Mesenchymal stem cell (in vitro differentiated cells and primary cell): Measurements from ENCODE around the gene SAMD11.
"Not testable (repeated sequence)": the region's sequence is repeated elsewhere in the genome, so short reads cannot be mapped to it uniquely, and the experiment has no call there.

Experiments
- DNase-seq: peaks from one replicate; pipeline ENCODE4 v3.0.0-alpha.2; 2013
- H2AFZ ChIP-seq: one replicate; pipeline ENCODE4 v1.6.1; 2013; ENCODE audit warnings: low read depth, mild to moderate bottlenecking, control low read depth, inconsistent platforms, low read length, moderate library complexity
- H2AK5ac ChIP-seq: 2 replicates; pipeline ENCODE4 v1.6.1; 2013; ENCODE audit warnings: low read length, moderate library complexity, mild to moderate bottlenecking, inconsistent platforms; ENCODE audit not compliant: severe bottlenecking
- H2BK120ac ChIP-seq: one replicate; pipeline ENCODE4 v1.6.1; 2013; ENCODE audit warnings: low read depth, mild to moderate bottlenecking, inconsistent platforms, low read length, moderate library complexity
- H2BK12ac ChIP-seq, 2 experiments: one replicate each; pipeline ENCODE4 v1.6.1; 2013; ENCODE audit warnings: inconsistent platforms in 2 of 2, low read length in 2 of 2, mild to moderate bottlenecking in 2 of 2, moderate library complexity in 2 of 2, control low read depth in 1 of 2
- H2BK15ac ChIP-seq: one replicate; pipeline ENCODE4 v1.6.1; 2013; ENCODE audit warnings: mild to moderate bottlenecking, low read depth, inconsistent platforms; ENCODE audit not compliant: poor library complexity, severe bottlenecking
- H2BK5ac ChIP-seq: 2 replicates; pipeline ENCODE4 v1.6.1; 2013; ENCODE audit warnings: low read depth, mild to moderate bottlenecking, low read length, control low read depth, inconsistent platforms; ENCODE audit not compliant: poor library complexity, severe bottlenecking
- H3K14ac ChIP-seq, 2 experiments: one replicate each; pipeline ENCODE4 v1.6.1; 2013; ENCODE audit warnings: inconsistent platforms in 2 of 2, low read length in 2 of 2, control low read depth in 1 of 2, mild to moderate bottlenecking in 1 of 2, moderate library complexity in 1 of 2
- H3K18ac ChIP-seq, 2 experiments: one replicate each; pipeline ENCODE4 v1.6.1; 2013; ENCODE audit warnings: inconsistent platforms in 2 of 2, low read length in 2 of 2, control low read depth in 1 of 2, low read depth in 1 of 2, mild to moderate bottlenecking in 1 of 2
- H3K23ac ChIP-seq, 2 experiments: one replicate each; pipeline ENCODE4 v1.6.1; 2013; ENCODE audit warnings: inconsistent platforms in 2 of 2, low read length in 2 of 2, mild to moderate bottlenecking in 2 of 2, moderate library complexity in 2 of 2, control low read depth in 1 of 2
- H3K27ac ChIP-seq: 2 replicates; pipeline ENCODE4 v1.5.1; 2013; ENCODE audit warnings: mild to moderate bottlenecking, moderate library complexity, low read length, control low read depth, inconsistent platforms; ENCODE audit not compliant: poor library complexity, severe bottlenecking
- H3K27me3 ChIP-seq, 2 experiments: 2 replicates each; pipeline versions ENCODE4 v1.6.1 to v1.7.0; 2013; ENCODE audit warnings: low read length in 2 of 2, mild to moderate bottlenecking in 2 of 2, moderate library complexity in 2 of 2, control low read depth in 1 of 2, inconsistent platforms in 1 of 2; ENCODE audit not compliant: control insufficient read depth in 1 of 2, insufficient read depth in 1 of 2
- H3K36me3 ChIP-seq, 2 experiments: 2 replicates each; pipeline versions ENCODE4 v1.6.1 to v1.7.0; 2013; ENCODE audit warnings: low read length in 2 of 2, control low read depth in 1 of 2, inconsistent platforms in 1 of 2, low read depth in 1 of 2, mild to moderate bottlenecking in 1 of 2; ENCODE audit not compliant: insufficient read depth in 2 of 2, control insufficient read depth in 1 of 2
- H3K4ac ChIP-seq, 2 experiments: one replicate each; pipeline ENCODE4 v1.6.1; 2013; ENCODE audit warnings: inconsistent platforms in 2 of 2, low read length in 2 of 2, mild to moderate bottlenecking in 2 of 2, moderate library complexity in 2 of 2, control low read depth in 1 of 2, low read depth in 1 of 2
- H3K4me1 ChIP-seq: 2 replicates; pipeline ENCODE4 v1.6.1; 2013; ENCODE audit warnings: low read depth, low read length, control low read depth; ENCODE audit not compliant: control insufficient read depth, insufficient read depth
- H3K4me2 ChIP-seq: 2 replicates; pipeline ENCODE4 v1.6.1; 2013; ENCODE audit warnings: low read length, mild to moderate bottlenecking, inconsistent platforms; ENCODE audit not compliant: poor library complexity, severe bottlenecking
- H3K4me3 ChIP-seq, 2 experiments: 2 replicates each; pipeline versions ENCODE4 v1.5.1 to v1.7.0; 2013; ENCODE audit warnings: low read length in 2 of 2, mild to moderate bottlenecking in 2 of 2, control low read depth in 1 of 2, low read depth in 1 of 2; ENCODE audit not compliant: insufficient read depth in 1 of 2
- H3K79me1 ChIP-seq: replicated peaks from 2 replicates; pipeline ENCODE4 v1.6.1; 2013; ENCODE audit warnings: mild to moderate bottlenecking, control low read depth, low read length, inconsistent platforms; ENCODE audit not compliant: poor library complexity, severe bottlenecking
- H3K9ac ChIP-seq: 2 replicates; pipeline ENCODE4 v1.7.0; 2013; ENCODE audit warnings: mild to moderate bottlenecking, low read length, moderate library complexity
- H3K9me3 ChIP-seq: 2 replicates; pipeline ENCODE4 v1.7.0; 2013; ENCODE audit warnings: mild to moderate bottlenecking, low read length; ENCODE audit not compliant: control insufficient read depth
- H4K8ac ChIP-seq: one replicate; pipeline ENCODE4 v1.6.1; 2013; ENCODE audit warnings: inconsistent platforms, mild to moderate bottlenecking, low read length, moderate library complexity
- H4K91ac ChIP-seq: one replicate; pipeline ENCODE4 v1.6.1; 2013; ENCODE audit warnings: mild to moderate bottlenecking, low read length, inconsistent platforms
- WGBS: methylation state at CpG from one replicate; pipeline ENCODE4 v1.1.7; 2013; ENCODE audit warnings: mixed read lengths; 5-methylcytosine and 5-hydroxymethylcytosine counted together

The SAMD11 gene

DNA sequence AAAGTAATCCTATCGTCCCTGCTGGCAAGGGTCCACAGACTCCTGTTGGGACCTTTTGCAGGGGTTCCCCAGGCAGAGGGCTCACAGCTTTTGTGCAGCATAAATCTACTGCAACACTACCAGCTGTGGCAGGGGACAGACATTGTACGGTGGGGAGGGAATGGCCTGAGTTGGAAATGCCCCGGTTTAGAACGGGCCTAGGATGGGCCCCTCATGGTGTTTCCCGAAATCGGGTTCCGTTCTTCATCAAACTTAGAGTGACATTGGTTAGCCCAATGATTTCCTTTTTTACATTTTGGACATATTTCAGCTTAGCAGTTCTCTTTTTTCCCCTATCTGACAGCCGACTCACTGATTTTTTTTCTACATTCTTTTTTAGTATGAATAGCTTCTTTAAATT is 26.5 kb upstream of the SAMD11 start:
- Histone ChIP-seq H2BK5ac (no peak overlapping the region), H3K27ac (no peak overlapping the region), H3K4me3 (no peak overlapping the region), H3K27me3 (peaks cover 24 to 77% of the 10 kb centered on the region in 2 experiments), H3K36me3 (no peaks in the 10 kb centered on the region), H2BK15ac (no peak overlapping the region), H3K9ac (no peak overlapping the region), H3K4ac (no peak overlapping the region), H4K8ac (no peak overlapping the region), H3K4me2 (no peak overlapping the region), H4K91ac (no peak overlapping the region), H3K14ac (no peak overlapping the region), H2AFZ (no peak overlapping the region), H3K79me1 (no peaks in the 10 kb centered on the region), H2BK12ac (no peak overlapping the region), H2BK120ac (no peak overlapping the region), H3K23ac (no peak overlapping the region), H2AK5ac (no peak overlapping the region), H3K18ac (no peak overlapping the region), H3K4me1 (no peaks in the 10 kb centered on the region), H3K9me3 (no peaks in the 10 kb centered on the region)
- DNase-seq, result no peak
- WGBS, result 94% methylated on average over 7 of the region's 8 CpGs

DNA sequence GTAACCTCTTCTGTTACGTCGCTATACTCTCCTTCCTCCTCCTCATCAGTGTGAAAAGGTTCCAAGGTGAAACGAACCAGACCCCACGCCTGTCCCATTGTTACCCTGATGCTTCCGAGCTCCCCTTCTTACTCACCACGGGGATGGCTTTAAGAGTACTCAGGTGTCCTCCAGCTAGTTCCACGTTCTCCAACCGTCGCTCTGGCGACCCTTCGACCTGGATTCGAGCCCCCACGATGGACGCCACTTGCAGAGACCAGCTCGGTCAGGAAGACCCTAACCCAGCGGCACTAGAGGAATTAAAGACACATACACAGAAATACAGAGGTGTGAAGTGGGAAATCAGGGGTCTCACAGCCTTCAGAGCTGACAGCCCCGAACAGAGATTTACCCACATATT is 25.8 kb upstream of the SAMD11 start:
- 86% methylated on average over 16 of the region's 17 CpGs for WGBS
- H4K91ac ChIP-seq, H3K79me1 ChIP-seq, H3K18ac ChIP-seq, H3K4ac ChIP-seq, H2BK5ac ChIP-seq, H3K23ac ChIP-seq, H2BK15ac ChIP-seq, H2AFZ ChIP-seq, DNase-seq, H3K4me2 ChIP-seq, H3K36me3 ChIP-seq, H4K8ac ChIP-seq, H3K9me3 ChIP-seq, H2BK120ac ChIP-seq, H2AK5ac ChIP-seq, H3K14ac ChIP-seq, H3K4me1 ChIP-seq, H3K27ac ChIP-seq, H2BK12ac ChIP-seq, H3K9ac ChIP-seq, H3K4me3 ChIP-seq: not testable (repeated sequence)
- H3K27me3 ChIP-seq, result peaks cover 24 to 73% of the 10 kb centered on the region in 2 experiments

DNA sequence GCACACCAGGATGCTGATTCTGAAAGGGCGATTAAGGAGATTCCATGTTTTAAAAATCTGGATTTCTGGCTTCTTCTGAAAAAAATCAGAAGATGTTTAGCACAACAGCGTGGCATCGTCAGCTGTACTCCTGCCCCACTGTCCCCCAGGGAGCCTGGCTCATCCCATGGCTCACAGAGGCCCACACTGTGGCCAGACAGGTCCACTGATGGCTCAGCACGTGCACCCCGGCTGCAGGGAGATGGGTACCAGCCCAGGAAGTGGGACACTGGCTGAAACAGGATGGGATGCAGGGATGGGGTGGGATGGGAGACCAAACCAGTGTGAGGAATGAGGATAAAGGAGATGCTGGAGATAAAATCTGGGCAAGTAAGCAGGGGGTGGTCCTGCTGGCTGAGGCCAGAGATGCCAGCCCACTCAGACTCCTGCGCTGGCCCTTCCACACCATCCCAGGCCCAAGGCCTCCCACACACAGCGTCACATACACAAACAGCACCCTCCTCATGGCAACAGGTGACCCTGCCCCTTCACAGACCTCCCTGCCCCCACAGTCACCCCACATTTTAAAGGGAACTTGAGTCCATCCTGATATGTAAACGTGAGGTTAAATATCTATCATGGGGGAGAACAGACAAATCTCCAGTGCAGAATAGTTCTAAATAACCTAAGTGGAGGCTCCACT is 23.9 kb upstream of the SAMD11 start:
- H3K9me3 ChIP-seq, result no peaks in the 10 kb centered on the region
- no peaks in the 10 kb centered on the region for H3K36me3 ChIP-seq
- no peak overlapping the region for H2AFZ ChIP-seq
- H3K27me3 ChIP-seq, result peaks cover 27 to 62% of the 10 kb centered on the region in 2 experiments
- H2BK12ac ChIP-seq, result no peak overlapping the region
- 90% methylated on average over 8 of the region's 8 CpGs for WGBS
- H3K79me1 ChIP-seq, result no peaks in the 10 kb centered on the region
- no peak overlapping the region for H3K9ac ChIP-seq
- no peak overlapping the region for H3K18ac ChIP-seq
- H3K14ac ChIP-seq, result no peak overlapping the region
- no peak overlapping the region for H3K4ac ChIP-seq
- H2AK5ac ChIP-seq, result no peak overlapping the region
- H2BK120ac ChIP-seq, result no peak overlapping the region
- no peak overlapping the region for H3K4me2 ChIP-seq
- DNase-seq, result no peak
- no peak overlapping the region for H2BK15ac ChIP-seq
- H4K8ac ChIP-seq, result no peak overlapping the region
- H2BK5ac ChIP-seq, result no peak overlapping the region
- no peak overlapping the region for H4K91ac ChIP-seq
- H3K23ac ChIP-seq, result no peak overlapping the region
- H3K4me1 ChIP-seq, result peaks cover 5% of the 10 kb centered on the region
- H3K4me3 ChIP-seq, result no peak overlapping the region
- no peak overlapping the region for H3K27ac ChIP-seq

DNA sequence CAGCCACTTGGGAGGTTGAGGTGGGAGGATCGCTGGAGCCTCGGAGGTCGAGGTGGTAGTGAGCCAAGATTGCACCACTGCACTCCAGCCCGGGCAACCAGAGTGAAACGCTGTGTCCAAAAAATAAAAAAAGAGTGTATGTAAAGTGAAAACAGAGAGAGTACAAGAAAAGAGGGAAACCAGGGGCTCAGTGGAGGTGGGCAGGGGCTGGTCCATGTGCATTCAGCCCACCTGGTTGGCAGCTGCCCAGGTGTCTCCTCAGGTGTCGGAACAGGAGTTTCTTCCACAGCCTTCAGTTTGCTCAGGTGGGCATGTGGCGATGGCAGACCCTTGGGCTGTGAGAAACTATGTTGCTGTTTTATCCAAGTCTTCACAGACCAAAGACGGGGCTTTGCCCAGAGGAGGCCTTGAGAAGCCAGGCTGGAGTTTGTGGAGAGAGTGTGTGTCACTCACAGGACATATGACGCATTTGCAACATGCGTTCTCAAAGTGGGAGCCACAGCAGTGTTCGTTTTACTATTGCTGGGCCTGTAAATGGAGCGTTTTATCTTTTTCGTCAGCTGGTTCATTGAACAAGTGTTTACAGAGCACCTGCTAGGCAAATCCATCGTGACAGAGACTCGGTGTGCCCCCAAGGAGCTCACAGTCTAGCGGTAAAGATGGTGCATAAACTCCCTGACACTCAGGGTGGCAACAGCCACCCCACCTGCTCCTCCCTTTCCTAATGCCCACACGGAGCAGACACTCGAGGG is 22.4 kb upstream of the SAMD11 start:
- H3K27me3 ChIP-seq, result peaks cover 37 to 52% of the 10 kb centered on the region in 2 experiments
- no peak overlapping the region for H4K91ac ChIP-seq
- H2BK12ac ChIP-seq, result no peak overlapping the region
- H3K4me2 ChIP-seq, result no peak overlapping the region
- no peak overlapping the region for H3K23ac ChIP-seq
- peaks cover 0 to 2% of the 10 kb centered on the region in 2 experiments for H3K36me3 ChIP-seq
- H3K27ac ChIP-seq, result no peak overlapping the region
- H3K9ac ChIP-seq, result no peak overlapping the region
- H2BK15ac ChIP-seq, result no peak overlapping the region
- H2BK120ac ChIP-seq, result no peak overlapping the region
- no peak for DNase-seq
- peaks cover 19% of the 10 kb centered on the region for H3K4me1 ChIP-seq
- H3K4ac ChIP-seq, result no peak overlapping the region
- no peak overlapping the region for H4K8ac ChIP-seq
- no peak overlapping the region for H3K14ac ChIP-seq
- no peak overlapping the region for H3K4me3 ChIP-seq
- no peak overlapping the region for H3K18ac ChIP-seq
- no peaks in the 10 kb centered on the region for H3K9me3 ChIP-seq
- WGBS, result 88% methylated on average over 18 of the region's 18 CpGs
- H2BK5ac ChIP-seq, result no peak overlapping the region
- no peak overlapping the region for H2AFZ ChIP-seq
- no peaks in the 10 kb centered on the region for H3K79me1 ChIP-seq
- no peak overlapping the region for H2AK5ac ChIP-seq
